GM10847 (cell line): ENCODE data around the gene FXYD3.

ENCODE experiments used
- POLR2A ChIP-seq: IDR thresholded peaks from 2 replicates; pipeline ENCODE4 v1.6.1; 2011; ENCODE audit not compliant: insufficient read length; ENCODE audit errors: extremely low read depth

The FXYD3 gene

GRCh38 chr19:35125749-35126623, 10.4 kb downstream of the FXYD3 start:
- TF ChIP-seq POLR2A, result no peak

- no peak for TF ChIP-seq POLR2A
Measured at GRCh38 chr19:35126624-35126959, 11.0 kb downstream of the FXYD3 start.

- no peak for TF ChIP-seq POLR2A
Measured at GRCh38 chr19:35127871-35128270, 12.2 kb downstream of the FXYD3 start.

GRCh38 chr19:35128398-35129057, 12.9 kb downstream of the FXYD3 start:
- no peak for TF ChIP-seq POLR2A

GRCh38 chr19:35130761-35131720, 15.4 kb downstream of the FXYD3 start:
- no peak for TF ChIP-seq POLR2A

GRCh38 chr19:35132254-35132653, 16.6 kb downstream of the FXYD3 start:
- TF ChIP-seq POLR2A, result no peak

- no peak for TF ChIP-seq POLR2A
Measured at GRCh38 chr19:35133826-35134225, 18.2 kb downstream of the FXYD3 start.

GRCh38 chr19:35134601-35135242, 19.1 kb downstream of the FXYD3 start, which contains the start of gene LGI4:
LGI4 (minus strand) TSS chr19:35135059; CDS start chr19:35134680, 379 bp downstream.
- TF ChIP-seq POLR2A, result no peak

- no peak for TF ChIP-seq POLR2A
Measured at GRCh38 chr19:35135389-35135909, 19.8 kb downstream of the FXYD3 start.

GRCh38 chr19:35136231-35136630, 20.6 kb downstream of the FXYD3 start:
- no peak for TF ChIP-seq POLR2A

GRCh38 chr19:35136977-35137702, 21.5 kb downstream of the FXYD3 start:
- TF ChIP-seq POLR2A, result no peak

- no peak for TF ChIP-seq POLR2A
Measured at GRCh38 chr19:35138305-35138892, 22.8 kb downstream of the FXYD3 start, which contains the start of gene FXYD1. FXYD1 (plus strand) TSS chr19:35138824; CDS start chr19:35140080, 1,256 bp downstream.

- TF ChIP-seq POLR2A, result no peak
Measured at GRCh38 chr19:35140207-35140961, 24.8 kb downstream of the FXYD3 start.
